ENCODE results near the gene GJB1. TPM values are rescaled to one million over a fixed set of nuclear protein-coding genes. Genes with fewer than 3 reads are reported as not detected.

GJB1 gene
- total RNA-seq (2022; extraction: Qiagen RNA extraction; ENCODE audit: low read depth) = 0.06 to 0.08 TPM (median 0.08 TPM) in 3 of 5 replicates, not detected in the others

GRCh38 chrX:71222929-71223328 is at the start of gene GJB1:
TSS of gene GJB1 (plus strand) at chrX:71223224. CDS start at chrX:71223708, 484 bp downstream.

GRCh38 chrX:71254092-71254963 is 31.3 kb downstream of the GJB1 start, which contains the start of gene ZMYM3:
TSS of gene ZMYM3 (minus strand) at chrX:71254140. CDS start at chrX:71253255, 885 bp downstream.

Other genes with a start within 250 kb of the GJB1 start
- 77.9 to 81.7 TPM (median 80.3 TPM) in 5 replicates for gene SNX12, start 154.9 kb upstream of the GJB1 start, total RNA-seq (2022; extraction: Qiagen RNA extraction; ENCODE audit: low read depth)
- gene FOXO4, start 127.4 kb upstream of the GJB1 start, total RNA-seq (2022; extraction: Qiagen RNA extraction; ENCODE audit: low read depth) = 1.0 to 2.0 TPM (median 1.9 TPM) in 5 replicates
- not detected in 5 replicates for gene CXorf65, start 116.5 kb upstream of the GJB1 start, total RNA-seq (2022; extraction: Qiagen RNA extraction; ENCODE audit: low read depth)
- 0.14 to 0.54 TPM (median 0.23 TPM) in 4 of 5 replicates, not detected in the other for gene IL2RG, start 111.6 kb upstream of the GJB1 start, total RNA-seq (2022; extraction: Qiagen RNA extraction; ENCODE audit: low read depth)
- 10.4 to 14.4 TPM (median 11.6 TPM) in 5 replicates for gene MED12, start 104.6 kb upstream of the GJB1 start, total RNA-seq (2022; extraction: Qiagen RNA extraction; ENCODE audit: low read depth)
- gene NLGN3, start 78.4 kb upstream of the GJB1 start, total RNA-seq (2022; extraction: Qiagen RNA extraction; ENCODE audit: low read depth) = 0.91 to 1.4 TPM (median 0.94 TPM) in 5 replicates
- 10.9 to 15.6 TPM (median 13.2 TPM) in 5 replicates for gene ZMYM3, start 30.9 kb downstream of the GJB1 start, total RNA-seq (2022; extraction: Qiagen RNA extraction; ENCODE audit: low read depth)
- 321 to 424 TPM (median 385 TPM) in 5 replicates for gene NONO, start 60.4 kb downstream of the GJB1 start, total RNA-seq (2022; extraction: Qiagen RNA extraction; ENCODE audit: low read depth)
- 0.81 to 1.2 TPM (median 1.1 TPM) in 5 replicates for gene ITGB1BP2, start 78.5 kb downstream of the GJB1 start, total RNA-seq (2022; extraction: Qiagen RNA extraction; ENCODE audit: low read depth)
- gene TAF1, start 143.1 kb downstream of the GJB1 start, total RNA-seq (2022; extraction: Qiagen RNA extraction; ENCODE audit: low read depth) = 15.4 to 18.7 TPM (median 17.8 TPM) in 5 replicates